Stimulated activated CD8-positive, alpha-beta memory T cell treated with anti-CD3 and anti-CD28 coated beads, Interleukin-4, amount 100 ng/mL, for 4 hours (primary cell): Measurements from ENCODE around the gene PCMT1.
A peak's percentile ranks its signal among the peaks of the same experiment; 100 is the strongest.
"Not testable (repeated sequence)": the region's sequence is repeated elsewhere in the genome, so short reads cannot be mapped to it uniquely, and the experiment has no call there.

ENCODE experiments used
- DNase-seq, 2 donors: peaks; one replicate each; pipeline ENCODE4 v3.0.0-alpha.2; 2020; ENCODE audit warnings: low read depth in 2 of 2, low spot score in 1 of 2

Gene PCMT1

DNA sequence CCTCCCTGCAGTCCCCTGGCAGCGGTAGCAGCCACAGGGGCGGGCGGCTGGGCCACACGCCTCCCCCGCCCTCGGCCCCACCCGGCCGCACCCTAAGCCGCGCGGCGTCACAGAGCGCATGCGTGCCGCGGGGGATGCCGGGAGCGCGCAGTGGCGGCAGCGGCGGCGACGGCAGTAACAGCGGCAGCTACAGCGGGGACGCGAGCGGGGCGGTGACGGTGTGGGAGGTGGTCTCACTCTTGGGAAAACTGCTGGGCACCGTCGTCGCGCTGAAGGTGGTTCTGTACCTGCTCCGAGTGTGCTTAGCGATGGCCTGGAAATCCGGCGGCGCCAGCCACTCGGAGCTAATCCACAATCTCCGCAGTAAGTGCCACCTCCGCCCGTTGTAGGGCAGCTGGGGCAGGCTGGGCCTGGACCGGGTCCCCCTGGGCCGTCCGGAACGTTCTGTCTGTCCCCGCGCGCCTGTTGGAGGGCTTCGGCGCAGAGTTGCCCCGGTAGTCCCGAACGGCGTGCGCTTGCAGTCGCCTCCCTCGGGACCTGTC is at the start of gene PCMT1:
Gene PCMT1, plus strand, starts transcription at position 148 of the 542 bp plus-strand sequence. Its CDS starts 161 bp downstream, at position 309.
- peak; percentile 66 to 71 for DNase-seq

DNA sequence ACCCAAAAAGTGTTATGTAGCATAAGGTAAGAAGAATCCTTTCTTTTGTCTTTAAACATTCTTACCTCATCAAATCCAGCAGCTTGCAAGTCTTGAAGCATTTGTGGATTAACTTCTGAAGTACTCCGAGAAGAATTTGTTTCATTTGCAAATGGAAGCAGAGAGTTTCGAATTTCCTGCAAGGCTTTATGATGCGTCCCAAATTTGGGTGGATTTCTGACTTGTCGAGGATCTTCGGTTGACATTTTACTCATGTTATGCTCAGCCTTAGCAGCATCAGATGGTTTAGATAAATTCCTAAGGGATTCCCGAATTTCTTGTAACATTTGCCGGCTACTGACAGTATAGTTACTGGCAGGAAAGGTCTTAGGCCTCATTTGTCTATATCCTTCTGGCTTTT is 47.8 kb upstream of the PCMT1 start:
- no peak for DNase-seq

DNA sequence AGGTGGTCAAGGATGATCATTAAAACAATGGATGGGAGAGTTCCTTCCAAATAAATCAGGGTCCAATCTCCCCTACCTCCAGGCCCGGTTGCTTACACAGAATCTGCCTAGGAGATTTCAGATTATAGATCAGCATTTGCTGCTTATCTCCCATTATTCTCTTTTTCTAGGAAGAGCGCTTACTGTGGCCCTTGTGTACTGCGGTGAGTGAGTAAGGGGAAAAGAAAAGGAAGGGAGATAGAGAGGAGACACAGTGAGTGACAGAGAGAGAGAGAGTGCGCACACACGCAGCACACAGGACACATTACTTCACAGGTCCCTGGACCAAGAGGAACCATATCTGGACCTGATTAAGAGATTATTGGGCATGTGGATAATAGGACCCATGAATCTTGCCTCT is 37.8 kb upstream of the PCMT1 start:
- DNase-seq, result no peak

DNA sequence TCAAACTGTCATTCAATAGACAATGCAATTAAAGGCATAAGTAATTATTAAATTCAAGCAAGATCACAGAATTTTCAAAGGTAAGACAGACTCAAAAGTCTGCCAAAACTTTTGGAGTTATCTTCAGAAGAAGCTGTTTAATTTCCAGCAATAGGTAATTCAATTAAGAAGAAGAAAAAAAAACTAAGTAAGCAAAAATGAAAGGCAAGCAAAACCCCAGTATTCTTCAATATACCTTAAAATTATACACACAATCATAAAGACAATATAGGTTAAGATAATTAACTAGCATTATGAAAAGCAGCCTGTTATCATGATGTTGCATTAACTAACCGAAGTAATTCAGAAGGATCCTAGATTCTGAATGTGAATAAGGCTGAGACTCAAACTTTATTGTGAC is 35.1 kb upstream of the PCMT1 start:
- no peak for DNase-seq

DNA sequence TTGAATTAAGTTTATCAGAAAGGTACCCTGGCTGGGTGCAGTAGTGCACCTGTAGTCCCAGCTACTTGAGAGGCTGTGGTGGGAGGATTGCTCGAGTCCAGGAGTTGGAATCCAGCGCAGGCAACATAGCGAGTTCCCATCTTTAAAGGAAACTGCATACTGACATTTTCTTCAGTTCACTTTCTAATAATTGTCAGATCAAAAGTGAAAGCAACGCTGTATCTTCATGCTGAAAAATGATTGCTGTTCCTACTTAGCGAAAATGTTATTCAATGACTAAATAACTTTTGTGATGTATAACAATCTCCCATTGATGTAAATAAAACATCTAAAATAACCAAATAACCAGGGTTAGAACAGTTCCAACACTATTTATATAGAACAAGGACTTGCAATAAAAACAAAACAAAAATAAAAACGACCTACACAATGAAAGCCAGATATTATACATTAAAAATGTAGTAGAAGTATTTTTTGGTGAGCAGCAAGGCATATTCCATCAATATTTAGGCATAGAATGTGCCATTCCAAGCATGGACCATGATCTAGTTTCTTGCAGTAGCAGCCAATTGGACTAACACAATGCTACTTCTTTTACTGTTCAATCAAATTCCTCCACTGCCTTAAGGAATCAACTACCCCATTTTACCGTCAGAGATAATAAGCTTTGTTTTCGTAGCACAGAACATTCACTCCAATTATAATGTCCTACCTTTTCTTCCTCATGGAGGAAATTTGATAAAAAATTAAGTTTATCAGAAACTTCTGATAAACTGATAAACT is 33.2 kb upstream of the PCMT1 start:
- no peak for DNase-seq

DNA sequence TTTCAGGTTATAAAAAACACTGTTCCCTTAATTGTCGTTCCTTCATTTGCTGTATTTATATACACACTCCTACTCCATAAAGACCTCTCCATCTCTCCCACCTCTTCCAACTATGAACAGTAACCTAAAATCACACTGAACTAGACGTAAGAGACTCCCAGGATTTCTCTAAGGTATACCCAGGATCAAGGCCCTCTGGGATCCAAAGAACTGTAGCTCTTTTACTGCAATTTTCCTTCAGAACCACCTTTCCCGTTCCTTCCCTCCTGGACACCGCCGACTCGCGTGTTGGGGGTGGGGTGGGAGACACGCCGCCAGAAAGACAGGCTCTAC is 32.3 kb upstream of the PCMT1 start:
- no peak for DNase-seq

DNA sequence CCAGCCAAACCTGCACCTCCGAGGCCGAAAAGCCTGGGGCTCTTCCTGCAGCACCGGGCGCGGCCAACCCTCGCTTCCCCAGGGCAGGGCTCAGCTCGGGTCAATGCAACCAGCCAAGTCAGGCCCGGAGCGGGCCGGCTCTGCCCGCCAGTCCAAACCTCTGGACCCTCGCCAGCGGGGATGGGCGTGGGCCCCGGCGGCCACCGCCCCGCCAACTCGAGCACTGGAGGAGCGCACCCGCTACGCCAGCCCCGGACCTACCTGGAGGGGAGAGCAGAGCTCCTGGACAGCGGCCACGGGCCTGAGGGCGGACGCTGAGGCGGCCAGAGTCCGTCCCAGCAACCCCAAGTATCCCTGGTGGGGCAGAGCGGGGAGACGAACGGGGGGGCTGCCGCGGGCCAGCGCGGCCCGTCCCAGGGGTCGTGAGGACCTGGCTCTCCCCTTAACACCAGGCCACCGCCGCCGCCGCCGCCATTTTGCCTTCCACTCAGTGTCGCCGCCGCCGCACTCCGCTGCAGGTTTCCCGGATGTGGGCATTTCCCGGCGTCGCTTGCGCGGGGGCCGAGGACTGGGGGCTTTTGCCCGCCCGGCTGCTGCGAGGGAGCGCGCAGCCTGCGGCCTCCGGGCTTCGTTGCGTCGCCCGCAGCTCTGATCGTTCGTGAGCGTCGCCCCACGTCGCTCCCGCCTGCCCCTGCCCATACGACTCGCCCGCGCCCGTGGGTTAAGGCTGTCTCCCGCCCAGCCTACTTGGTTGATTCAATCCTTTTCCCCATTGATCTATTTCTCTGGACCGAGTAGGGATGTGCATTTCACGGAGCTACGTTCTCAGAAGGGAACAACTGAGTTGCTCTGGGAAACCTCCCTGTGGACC is 31.7 kb upstream of the PCMT1 start, which contains the start of gene LATS1:
Gene LATS1, minus strand, starts transcription at position 514 of the 871 bp plus-strand sequence. CDS start 15,975 bp downstream, outside the sequence.
- peak; percentile 81 to 86 for DNase-seq

DNA sequence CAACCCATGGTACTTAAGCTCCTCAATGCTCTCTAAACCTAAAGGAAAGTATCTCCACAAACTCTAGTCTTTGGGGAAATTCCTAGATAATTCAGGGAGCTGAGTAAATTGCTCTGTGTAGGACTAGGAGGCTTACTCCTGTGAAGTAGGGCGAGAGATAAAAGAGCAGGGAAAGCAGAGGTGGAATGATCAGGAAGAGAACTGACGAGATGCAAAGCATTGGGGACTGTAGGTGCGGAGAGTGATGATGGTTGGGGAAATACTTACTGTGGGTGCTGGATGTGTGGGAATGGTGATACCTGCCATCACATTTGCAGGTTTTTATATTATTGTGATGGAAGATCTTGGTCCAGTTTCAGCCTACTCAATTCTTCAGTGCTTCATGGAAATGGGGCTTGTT is 30.0 kb upstream of the PCMT1 start:
- no peak for DNase-seq

DNA sequence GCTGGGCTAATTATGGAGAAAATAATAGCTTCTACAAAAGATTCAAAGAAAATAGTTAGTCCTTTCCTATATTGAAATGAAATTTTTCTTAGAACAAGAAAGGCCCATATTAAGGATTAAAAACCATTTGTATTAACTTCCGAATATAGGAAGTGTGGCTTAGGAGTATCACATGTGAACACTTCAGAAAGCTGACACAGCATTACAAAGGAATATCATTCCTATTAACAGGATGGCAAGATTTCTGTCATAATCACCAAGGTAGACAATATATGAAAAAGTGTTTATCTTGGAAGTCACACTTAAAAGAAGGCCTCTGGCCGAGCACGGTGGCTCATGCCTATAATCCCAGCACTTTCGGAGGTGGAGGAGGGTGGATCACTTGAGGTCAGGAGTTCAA is 26.3 kb upstream of the PCMT1 start:
- DNase-seq, result no peak

DNA sequence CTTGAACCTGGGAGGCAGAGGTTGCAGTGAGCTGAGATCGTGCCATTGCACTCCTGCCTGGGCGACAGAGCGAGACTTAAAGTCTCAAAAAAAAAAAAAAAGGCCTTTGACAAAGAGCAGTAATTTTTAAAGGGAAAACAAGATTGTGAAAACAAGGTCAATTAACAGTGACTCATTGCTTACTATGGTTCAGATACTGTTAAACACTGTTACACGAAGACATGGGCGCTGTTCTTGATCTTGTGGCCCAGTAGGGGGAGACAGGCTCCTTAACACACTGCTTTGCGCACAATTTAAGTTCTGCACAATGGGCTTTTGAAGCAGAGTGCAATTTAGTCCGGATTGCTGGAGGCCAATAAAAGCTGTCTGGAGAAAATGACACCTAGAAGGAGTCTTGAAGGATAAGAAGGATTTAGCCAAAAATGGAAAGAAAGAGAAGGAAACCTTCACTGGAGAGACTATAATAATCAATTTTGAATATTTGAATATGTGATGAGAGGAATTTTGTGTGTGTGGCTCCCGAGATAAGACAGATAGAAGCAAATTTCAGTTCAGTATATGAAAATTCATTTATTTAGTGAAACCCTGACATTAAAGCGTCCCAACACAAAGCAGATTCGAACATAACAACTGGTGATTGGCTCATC is 25.6 kb upstream of the PCMT1 start:
- peak in 1 of 2 donors; percentile 13 for DNase-seq

DNA sequence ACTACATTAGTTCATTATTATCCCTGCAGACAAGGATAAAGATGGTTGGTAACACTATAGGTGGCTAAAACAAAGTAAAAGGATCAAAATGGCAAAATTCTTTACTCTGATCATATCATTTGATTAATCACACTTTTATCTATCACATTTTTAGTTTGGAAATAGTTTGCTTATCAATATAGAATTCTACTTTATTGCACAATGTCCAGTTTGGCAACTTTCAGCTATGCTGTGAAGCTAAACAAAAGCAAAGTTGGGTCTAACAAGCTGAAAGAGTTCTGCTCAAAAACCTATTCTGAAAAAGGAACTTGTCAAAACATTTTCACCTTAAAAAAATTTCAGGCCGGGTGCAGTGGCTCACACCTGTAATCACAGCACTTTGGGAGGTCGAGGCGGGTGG is 23.8 kb upstream of the PCMT1 start:
- no peak for DNase-seq

DNA sequence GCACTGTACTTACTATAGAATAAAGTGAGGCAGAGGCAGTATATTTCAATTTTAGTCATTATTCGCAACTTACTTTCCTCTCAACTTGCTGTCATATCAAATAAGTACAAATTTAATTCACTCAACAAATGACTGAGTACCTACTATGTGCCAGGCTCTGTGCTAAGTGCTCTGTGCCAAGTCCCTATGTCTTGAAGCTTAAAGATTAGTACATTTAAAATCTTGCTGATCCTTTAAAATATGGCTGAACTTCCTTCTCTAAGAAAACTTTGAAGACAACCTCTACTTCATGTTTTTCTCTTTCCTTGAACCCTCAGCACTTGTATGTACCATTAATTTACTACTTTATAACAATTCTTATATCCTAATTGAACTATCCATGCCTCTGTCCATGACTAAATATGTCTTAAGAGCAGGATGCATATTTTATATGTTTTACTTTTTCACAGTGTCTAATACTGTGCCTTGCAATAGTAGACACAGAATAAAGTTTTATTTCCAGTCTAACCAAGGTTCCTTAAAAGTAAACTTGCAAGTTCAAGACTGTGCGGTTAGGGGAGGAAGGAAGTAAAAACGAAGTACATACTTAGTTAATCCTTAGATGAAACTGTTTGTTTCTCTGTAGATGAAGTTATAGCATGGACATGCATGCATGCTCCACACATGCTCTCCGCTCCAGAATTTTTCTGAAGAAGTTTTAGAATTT is 21.6 kb upstream of the PCMT1 start:
- no peak for DNase-seq

DNA sequence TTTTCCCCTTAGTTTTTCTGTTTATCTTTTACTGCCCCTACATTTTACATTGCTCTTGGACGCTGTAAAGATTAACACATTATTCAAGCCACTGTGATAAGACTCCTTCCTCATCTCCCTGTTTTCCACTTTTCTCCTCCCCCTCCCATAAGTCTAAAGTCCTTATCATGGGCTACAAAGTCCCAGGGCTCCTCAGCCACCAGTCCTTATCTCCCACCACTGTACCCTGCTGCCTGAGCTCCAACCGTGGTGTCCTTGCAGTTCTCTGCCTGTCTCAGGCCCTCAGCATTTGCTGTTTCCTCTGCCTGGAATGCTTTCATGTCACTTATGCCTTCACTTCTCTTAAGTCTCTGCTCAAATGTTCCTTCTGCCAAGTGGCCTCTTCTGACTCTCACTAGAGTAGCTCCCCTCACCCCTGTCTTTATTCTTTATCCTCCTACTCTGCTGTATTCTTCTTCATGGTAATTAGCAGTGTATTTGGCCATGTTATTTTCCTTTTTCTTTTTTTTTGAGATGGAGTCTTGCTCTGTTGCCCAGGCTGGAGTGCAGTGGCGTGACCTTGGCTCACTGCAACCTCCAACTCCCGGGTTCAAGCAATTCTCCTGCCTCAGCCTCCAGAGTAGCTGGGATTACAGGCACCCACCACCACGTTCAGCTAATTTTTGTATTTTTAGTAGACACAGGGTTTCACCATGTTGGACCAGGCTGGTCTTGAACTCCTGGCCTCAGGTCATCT is 20.9 kb upstream of the PCMT1 start:
- no peak for DNase-seq

DNA sequence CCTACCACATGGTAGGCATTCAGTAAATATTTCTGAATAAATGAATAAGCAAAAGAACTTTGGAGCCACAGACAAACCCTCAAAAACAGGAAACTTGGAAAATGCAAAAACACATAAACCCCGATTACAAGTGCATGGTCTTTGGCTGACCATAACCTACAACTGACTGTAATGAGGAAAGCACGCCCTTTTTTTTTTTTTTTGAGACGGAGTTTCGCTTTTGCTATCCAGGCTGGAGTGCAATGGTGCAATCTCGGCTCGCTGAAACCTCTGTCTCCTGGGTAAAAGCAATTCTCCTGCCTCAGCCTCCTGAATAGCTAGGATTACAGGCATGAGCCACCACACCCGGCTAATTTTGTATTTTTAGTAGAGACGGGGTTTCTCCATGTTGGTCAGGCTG is 19.7 kb upstream of the PCMT1 start:
- no peak for DNase-seq

DNA sequence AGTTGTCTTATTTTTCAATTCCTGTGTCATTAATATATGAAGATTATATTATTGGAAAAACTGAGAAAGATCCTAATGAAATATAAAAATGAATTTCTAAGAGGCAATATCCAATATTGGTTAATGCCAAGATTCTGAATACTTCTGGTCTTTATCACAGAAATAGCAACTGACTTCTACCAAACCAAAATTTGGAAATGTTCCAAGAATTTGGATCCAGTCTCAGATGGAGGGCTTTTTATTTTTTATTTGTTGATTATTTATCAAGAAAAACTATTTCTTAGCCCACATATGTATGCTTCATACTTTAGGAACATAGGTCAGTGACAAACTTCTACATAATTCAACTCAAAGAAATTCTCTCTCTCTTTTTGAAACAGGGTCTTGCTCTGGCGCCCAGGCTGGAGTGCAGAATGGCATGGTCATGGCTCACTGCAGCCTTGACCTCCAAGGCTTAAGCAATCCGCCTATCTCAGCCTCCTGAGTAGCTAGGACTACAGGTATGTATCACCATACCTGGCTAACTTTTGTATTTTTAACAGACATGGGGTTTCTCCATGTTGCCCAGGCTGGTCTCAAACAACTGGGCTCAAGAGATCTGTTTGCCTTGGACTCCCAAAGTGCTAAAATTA is 16.3 kb upstream of the PCMT1 start:
- DNase-seq, result no peak

DNA sequence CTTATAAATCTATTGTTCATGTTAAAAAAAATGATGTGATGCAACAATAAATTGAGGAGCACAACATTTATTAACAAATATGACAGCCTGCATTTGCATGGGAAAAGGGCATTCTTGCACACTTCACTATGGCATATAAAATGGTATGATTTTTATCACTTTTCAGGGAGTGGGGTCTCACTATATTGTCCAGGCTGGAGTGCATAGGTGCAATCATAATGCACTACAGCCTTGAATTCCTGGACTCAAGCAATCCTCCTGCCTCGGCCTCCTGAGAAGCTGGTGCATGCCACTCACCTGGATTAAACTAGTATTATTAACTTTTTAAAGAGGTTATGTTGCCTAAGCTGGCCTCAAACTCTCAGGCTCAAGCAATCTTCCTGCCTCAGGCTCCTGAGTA is 14.6 kb upstream of the PCMT1 start:
- DNase-seq, result no peak

DNA sequence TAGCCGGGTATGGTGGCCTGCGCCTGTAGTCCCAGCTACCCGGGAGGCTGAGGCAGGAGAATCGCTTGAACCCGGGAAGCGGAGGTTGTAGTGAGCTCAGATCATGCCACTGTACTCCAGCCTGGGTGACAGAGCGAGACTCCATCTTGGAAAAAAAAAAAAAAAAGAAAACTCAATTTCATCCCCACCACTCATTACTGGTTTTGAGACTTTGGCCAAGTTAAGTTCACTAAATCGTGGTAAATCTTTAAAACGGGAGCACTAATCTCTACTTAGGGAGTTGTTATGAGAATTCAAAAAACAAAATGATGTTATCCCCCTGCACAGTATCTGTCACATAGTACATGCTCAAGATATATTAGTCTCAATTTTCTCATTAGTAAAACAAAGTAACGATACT is 4.3 kb upstream of the PCMT1 start:
- not testable (repeated sequence) for DNase-seq

DNA sequence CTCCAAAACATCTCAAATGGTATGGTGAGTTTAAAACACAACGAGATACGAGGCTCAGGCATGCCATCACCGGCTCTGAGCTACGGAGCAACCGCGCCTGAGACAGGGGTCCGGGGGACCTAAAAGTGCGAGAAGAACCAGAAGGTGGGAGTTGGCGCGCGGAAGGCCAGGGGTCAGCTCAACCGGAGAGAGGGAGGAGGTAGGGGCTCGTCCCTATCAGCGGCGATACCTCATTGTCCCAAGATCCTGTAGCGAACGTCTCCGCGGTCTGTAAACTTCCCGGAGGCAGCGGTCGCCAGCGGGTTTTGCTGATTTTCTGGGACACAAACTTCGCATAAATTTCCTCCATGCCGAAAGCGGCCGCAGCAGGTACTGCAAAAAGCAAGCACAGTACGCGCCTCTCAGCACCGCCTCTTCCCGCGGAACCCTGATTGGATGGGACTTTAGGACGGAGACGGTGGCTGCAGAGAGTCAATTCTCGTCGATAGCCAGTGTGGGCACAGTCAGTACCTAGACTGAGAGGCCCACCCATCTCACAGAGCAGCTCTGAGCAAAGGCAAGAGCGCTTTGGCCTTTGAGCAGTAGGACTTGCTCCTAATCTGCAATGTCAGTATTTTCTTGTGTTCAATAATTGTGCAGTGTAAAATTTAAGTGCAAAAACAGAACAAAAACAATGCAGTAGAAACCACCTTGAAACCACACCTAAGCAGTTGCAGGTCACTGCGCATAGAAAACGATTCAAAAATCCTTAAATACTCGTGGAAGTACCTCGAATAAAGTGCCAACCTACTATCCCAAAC is 3.2 kb upstream of the PCMT1 start, which contains the start of gene NUP43:
Gene NUP43, minus strand, starts transcription at position 383 of the 800 bp plus-strand sequence. Its CDS starts 34 bp downstream, at position 349.
- DNase-seq, result peak; percentile 83 to 87

DNA sequence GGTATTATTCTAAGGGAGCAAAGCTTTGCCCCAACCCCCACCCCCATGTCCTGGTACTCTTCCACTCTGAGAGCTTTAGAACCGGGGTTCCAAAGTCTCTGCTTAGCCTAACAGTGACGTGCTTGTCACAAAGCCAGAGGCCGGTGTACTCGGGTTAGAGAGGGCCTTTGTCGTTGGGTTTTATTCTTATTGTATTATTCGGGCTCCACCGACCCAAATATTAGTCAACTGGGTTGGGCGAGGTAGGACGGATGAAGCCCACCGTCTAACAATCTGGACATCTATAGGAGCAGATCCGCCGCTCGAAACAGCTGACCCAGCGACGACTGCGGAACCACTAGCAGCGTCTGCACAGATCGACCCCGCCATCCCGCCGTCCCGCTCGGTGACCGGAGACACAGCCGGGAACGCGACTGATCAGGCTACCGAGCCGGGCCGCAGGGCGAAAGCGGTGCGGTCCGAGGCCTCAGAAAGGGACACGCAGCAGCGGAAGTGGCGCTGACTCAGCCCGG is 403 bp upstream of the PCMT1 start:
- not testable (repeated sequence) for DNase-seq
